ENCODE results near the gene AKR1C2.
"Not testable (repeated sequence)": the region's sequence is repeated elsewhere in the genome, so short reads cannot be mapped to it uniquely, and the experiment has no call there.

AKR1C2 gene

GRCh38 chr10:4984971-4985594 is 18.6 kb downstream of the AKR1C2 start:
- DNase-seq = no peak

- DNase-seq = no peak
Observed at GRCh38 chr10:4984223-4984622, 19.4 kb downstream of the AKR1C2 start.

GRCh38 chr10:4983615-4984216 is 19.9 kb downstream of the AKR1C2 start:
- DNase-seq = no peak

DNA sequence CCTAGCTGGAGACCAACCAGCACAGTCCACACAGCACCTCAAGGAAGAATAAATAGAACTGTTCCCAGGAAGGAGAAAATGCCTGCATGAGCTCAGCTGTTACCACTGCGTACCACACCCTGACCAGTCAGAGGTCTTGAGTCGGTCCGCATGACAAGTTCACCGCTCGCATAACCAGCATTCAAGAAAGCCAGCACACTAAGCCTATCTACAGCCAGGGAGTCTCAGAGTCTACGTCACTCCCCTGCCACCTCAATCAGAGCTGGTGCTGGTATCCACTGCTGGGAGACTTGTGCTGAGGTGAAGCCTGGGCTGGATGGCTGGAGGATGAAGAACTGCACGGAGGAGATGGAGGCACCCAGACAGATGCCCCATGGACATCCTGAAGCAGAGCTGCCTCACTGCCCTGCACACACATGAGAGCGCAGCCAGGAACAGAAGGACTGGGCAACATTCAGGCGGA is 20.9 kb downstream of the AKR1C2 start:
- DNase-seq = no peak

GRCh38 chr10:4981722-4982471 is 21.8 kb downstream of the AKR1C2 start:
- DNase-seq = peak; percentile 15 to 23

DNA sequence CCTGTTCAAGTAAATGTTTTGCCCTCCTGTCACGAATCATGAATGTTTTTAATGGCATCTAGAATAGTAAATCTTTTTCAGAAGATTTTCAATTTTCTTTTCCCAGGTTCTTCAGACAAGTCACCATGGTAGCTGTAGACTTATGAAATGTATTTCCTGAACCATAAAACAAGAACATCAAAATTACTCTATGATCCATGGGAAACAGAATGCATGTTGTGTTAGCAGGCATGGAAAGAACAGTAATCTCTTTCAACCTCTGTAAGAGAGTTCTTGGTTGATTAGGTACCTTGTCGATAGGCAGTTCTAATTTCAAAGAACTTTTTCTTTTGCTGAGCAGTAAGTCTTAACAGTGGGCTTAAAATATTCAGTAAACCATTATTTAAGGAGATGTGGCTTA is 22.9 kb downstream of the AKR1C2 start:
- no peak for DNase-seq

GRCh38 chr10:4978870-4979269 is 24.8 kb downstream of the AKR1C2 start:
- DNase-seq = no peak

- DNase-seq = no peak
Observed at GRCh38 chr10:4977025-4977424, 26.6 kb downstream of the AKR1C2 start.

GRCh38 chr10:4974400-4974799 is 29.3 kb downstream of the AKR1C2 start:
- DNase-seq = not testable (repeated sequence)

DNA sequence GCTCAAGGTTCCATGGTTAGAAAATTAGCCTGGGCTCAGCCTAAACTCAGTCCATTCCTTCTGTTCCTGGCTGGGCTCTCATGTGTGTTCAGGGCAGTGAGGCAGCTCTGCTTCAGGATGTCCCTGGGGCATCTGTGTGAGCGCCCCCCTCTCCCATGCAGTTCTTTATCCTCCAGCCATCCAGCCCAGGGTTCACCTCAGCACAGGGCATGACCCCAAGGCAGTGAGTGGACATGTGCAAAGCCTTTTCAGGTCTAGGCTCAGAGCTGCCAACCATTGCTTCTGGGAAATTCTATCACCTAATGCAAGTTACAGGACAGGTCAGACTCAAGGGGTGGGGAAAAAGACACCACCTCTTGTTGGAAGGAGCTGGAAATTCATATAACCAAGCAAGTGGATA is 30.4 kb downstream of the AKR1C2 start:
- DNase-seq = not testable (repeated sequence)

- not testable (repeated sequence) for DNase-seq
Observed at GRCh38 chr10:4972369-4973142, 31.1 kb downstream of the AKR1C2 start.

DNA sequence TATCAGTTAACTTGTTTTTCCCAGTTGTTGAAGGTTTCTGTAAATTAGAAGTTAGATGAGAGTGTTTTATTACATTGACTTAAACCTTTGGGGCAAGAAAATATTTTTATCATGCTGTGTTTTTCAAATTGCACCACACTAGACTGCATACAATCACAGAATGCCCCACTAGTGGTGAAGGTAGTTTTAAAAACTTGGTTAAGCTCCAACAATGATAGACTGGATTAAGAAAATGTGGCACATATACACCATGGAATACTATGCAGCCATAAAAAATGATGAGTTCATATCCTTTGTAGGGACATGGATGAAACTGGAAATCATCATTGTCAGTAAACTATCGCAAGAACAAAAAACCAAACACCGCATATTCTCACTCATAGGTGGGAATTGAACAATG is 33.3 kb downstream of the AKR1C2 start:
- not testable (repeated sequence) for DNase-seq

DNA sequence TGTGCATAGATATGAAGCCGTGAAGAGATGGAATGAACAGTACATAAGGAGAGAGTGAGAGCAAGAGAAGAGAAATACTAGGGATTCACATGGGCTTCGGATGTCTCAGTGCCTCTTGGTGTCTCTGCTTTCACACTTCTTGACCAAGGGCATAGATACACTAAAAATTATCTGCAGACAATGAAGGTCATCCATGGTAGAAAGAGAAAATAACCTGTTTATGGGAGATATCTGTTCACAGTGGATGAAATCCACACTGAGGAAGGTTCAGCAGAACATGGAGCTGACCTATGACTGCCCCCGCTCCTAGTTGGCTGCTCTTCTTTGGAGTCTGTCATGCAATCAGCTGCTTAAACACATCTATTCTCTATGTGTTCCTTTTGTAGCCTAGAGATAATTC is 34.4 kb downstream of the AKR1C2 start:
- not testable (repeated sequence) for DNase-seq

GRCh38 chr10:4967189-4967588 is 36.5 kb downstream of the AKR1C2 start:
- DNase-seq = not testable (repeated sequence)

GRCh38 chr10:4965763-4966162 is 37.9 kb downstream of the AKR1C2 start:
- not testable (repeated sequence) for DNase-seq

GRCh38 chr10:4963815-4964154 is 39.9 kb downstream of the AKR1C2 start:
- DNase-seq = not testable (repeated sequence)

GRCh38 chr10:4962876-4963814 is 40.5 kb downstream of the AKR1C2 start, which contains the start of gene AKR1C1:
TSS of gene AKR1C1 (plus strand) at chr10:4963415. CDS start at chr10:4963445, 30 bp downstream.
- not testable (repeated sequence) for DNase-seq

GRCh38 chr10:4962308-4962707 is 41.3 kb downstream of the AKR1C2 start:
- not testable (repeated sequence) for DNase-seq

DNA sequence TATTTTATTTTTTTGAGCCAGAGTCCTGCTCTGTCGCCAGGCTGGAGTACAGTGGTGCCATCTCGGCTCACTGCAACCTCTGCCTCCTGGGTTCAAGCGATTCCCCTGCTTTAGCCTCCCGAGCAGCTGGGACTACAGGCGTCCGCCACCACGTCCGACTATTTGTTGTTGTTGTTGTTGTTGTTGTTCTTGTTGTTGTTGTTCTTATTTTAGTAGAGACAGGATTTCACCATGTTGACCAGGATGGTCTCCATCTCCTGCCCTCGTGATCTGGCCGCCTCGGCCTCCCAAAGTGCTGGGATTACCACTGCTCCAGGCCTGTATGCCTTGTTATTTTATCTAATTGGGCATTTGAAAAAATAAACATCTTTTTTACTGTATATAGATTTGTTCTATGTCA is 42.1 kb downstream of the AKR1C2 start:
- DNase-seq = not testable (repeated sequence)

DNA sequence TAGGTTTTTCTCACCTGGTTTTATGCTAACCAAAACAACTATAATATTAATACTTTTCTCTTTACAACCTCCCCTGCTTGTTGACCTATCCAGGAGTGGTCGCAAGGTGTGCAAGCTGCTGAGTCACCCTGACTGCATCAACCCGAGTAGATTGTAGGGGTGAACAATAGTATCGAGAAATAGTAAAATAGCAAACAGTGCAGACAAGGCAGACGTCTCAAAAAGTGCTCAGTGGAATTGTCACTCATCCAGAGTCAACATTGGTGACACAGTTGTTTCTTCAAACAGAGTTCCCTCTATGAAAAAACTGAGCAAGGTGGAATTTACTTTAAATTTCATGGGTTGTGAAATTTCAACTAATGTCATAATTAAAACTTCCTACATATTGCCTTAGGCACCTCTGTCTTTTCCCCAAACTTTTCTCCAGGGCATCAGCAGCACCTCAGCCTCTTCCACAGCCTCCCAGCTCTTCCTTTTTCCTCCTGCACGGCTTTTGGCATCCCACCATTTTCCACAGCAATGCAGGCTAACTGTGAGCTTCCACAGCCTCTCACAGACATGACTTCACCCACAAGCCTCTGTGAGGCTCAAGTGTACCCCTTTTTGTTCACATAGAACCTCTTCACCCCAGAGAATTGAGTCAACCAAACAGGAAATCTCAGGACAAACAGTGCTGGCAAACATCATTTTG is 46.6 kb downstream of the AKR1C2 start:
- DNase-seq = not testable (repeated sequence)

- DNase-seq = not testable (repeated sequence)
Observed at GRCh38 chr10:4956088-4956487, 47.6 kb downstream of the AKR1C2 start.

All from Kasumi-1 (cell line).